Measurements from ENCODE around the gene ZNF641. TPM values are rescaled to one million over a fixed set of nuclear protein-coding genes. Genes with fewer than 3 reads are reported as not detected.

The ZNF641 gene
- total and polyA plus RNA-seq, 4 donors = 3.0 to 15.8 (median 6.1) TPM

- no peak for TF ChIP-seq FOXA1 (IDR thresholded peaks at IDR 0.05)
- TF ChIP-seq TAF1 (conservative IDR thresholded peaks at IDR 0.05) = no peak
- no peak for TF ChIP-seq FOXA2 (IDR thresholded peaks at IDR 0.05)
- TF ChIP-seq EGR1 (IDR thresholded peaks at IDR 0.05; ENCODE audit: low read depth in 2 of 2) = no peak
- Histone ChIP-seq H3K4me3 (ENCODE audit: low read depth in 1 of 3, low read length in 3 of 3) (no peak overlapping the region), H3K27ac (ENCODE audit: low read depth in 1 of 2, low read length in 2 of 2) (no peak overlapping the region), H3K4me1 (ENCODE audit: control insufficient read depth in 4 of 4, insufficient read depth in 4 of 4, low read length in 3 of 4) (no peaks in the 10 kb centered on the region), H3K9ac (ENCODE audit: low read depth in 1 of 2, low read length in 2 of 2) (no peak overlapping the region), H3K27me3 (ENCODE audit: control insufficient read depth in 4 of 4, insufficient read depth in 4 of 4, low read length in 3 of 4) (no peaks in the 10 kb centered on the region), H3K36me3 (ENCODE audit: control insufficient read depth in 4 of 4, insufficient read depth in 3 of 4, low read depth in 1 of 4, low read length in 3 of 4) (no peaks in the 10 kb centered on the region), H3K9me3 (ENCODE audit: control insufficient read depth in 4 of 4, low read length in 3 of 4) (no peaks in the 10 kb centered on the region)
- DNase-seq (ENCODE audit: low spot score) = no peak
- WGBS = 89% methylated on average over 2 of the region's 2 CpGs
These were observed 19.3 kb downstream of the ZNF641 start for GRCh38 chr12:48331399-48331798.

GRCh38 chr12:48329199-48329939, 21.4 kb downstream of the ZNF641 start:
- H3K27ac ChIP-seq (ENCODE audit: low read depth in 1 of 2, low read length in 2 of 2) = no peak overlapping the region
- H3K9me3 ChIP-seq (ENCODE audit: control insufficient read depth in 4 of 4, low read length in 3 of 4) = no peaks in the 10 kb centered on the region
- 84% methylated on average over 55 of the region's 55 CpGs for WGBS
- H3K4me1 ChIP-seq (ENCODE audit: control insufficient read depth in 4 of 4, insufficient read depth in 4 of 4, low read length in 3 of 4) = no peaks in the 10 kb centered on the region
- H3K9ac ChIP-seq (ENCODE audit: low read depth in 1 of 2, low read length in 2 of 2) = no peak overlapping the region
- TF ChIP-seq REST (IDR thresholded peaks at IDR 0.05) (no peak), EGR1 (IDR thresholded peaks at IDR 0.05; ENCODE audit: low read depth in 2 of 2) (no peak), HNF4A (conservative IDR thresholded peaks at IDR 0.05) (no peak), FOXA1 (IDR thresholded peaks at IDR 0.05) (no peak), SP1 (IDR thresholded peaks at IDR 0.05) (no peak), CTCF (IDR thresholded peaks at IDR 0.05; ENCODE audit: low read depth, low read length, missing input control) (no peak), NR2F2 (IDR thresholded peaks at IDR 0.05) (no peak), FOXA2 (IDR thresholded peaks at IDR 0.05) (no peak), RAD21 (IDR thresholded peaks at IDR 0.05) (no peak)
- no peak overlapping the region for H3K4me3 ChIP-seq (ENCODE audit: low read depth in 1 of 3, low read length in 3 of 3)
- DNase-seq (ENCODE audit: low spot score) = no peak
- no peaks in the 10 kb centered on the region for H3K27me3 ChIP-seq (ENCODE audit: control insufficient read depth in 4 of 4, insufficient read depth in 4 of 4, low read length in 3 of 4)
- H3K36me3 ChIP-seq (ENCODE audit: control insufficient read depth in 4 of 4, insufficient read depth in 3 of 4, low read depth in 1 of 4, low read length in 3 of 4) = no peaks in the 10 kb centered on the region

GRCh38 chr12:48316491-48316890, 34.2 kb downstream of the ZNF641 start:
- DNase-seq (ENCODE audit: low spot score) = no peak
- H3K4me3 ChIP-seq (ENCODE audit: low read depth in 1 of 3, low read length in 3 of 3) = no peak overlapping the region
- no peak overlapping the region for H3K9ac ChIP-seq (ENCODE audit: low read depth in 1 of 2, low read length in 2 of 2)
- no peak overlapping the region for H3K27ac ChIP-seq (ENCODE audit: low read depth in 1 of 2, low read length in 2 of 2)
- H3K4me1 ChIP-seq (ENCODE audit: control insufficient read depth in 4 of 4, insufficient read depth in 4 of 4, low read length in 3 of 4) = no peaks in the 10 kb centered on the region
- no peaks in the 10 kb centered on the region for H3K36me3 ChIP-seq (ENCODE audit: control insufficient read depth in 4 of 4, insufficient read depth in 3 of 4, low read depth in 1 of 4, low read length in 3 of 4)
- H3K27me3 ChIP-seq (ENCODE audit: control insufficient read depth in 4 of 4, insufficient read depth in 4 of 4, low read length in 3 of 4) = no peaks in the 10 kb centered on the region
- WGBS = 79% methylated on average over 2 of the region's 2 CpGs
- peaks cover 0 to 9% (median 0%) of the 10 kb centered on the region in 4 donors for H3K9me3 ChIP-seq (ENCODE audit: control insufficient read depth in 4 of 4, low read length in 3 of 4)
- TF ChIP-seq REST (IDR thresholded peaks at IDR 0.05) (no peak), FOXA2 (IDR thresholded peaks at IDR 0.05) (no peak), RXRA (IDR thresholded peaks at IDR 0.05) (no peak)

All from liver (tissue), 9 donors.